IMR-90 (cell line): ENCODE results near the gene RARRES1. TPM values are rescaled to one million over a fixed set of nuclear protein-coding genes. Genes with fewer than 3 reads are reported as not detected.

ENCODE experiments used
- ATAC-seq: fragments of 200-7000 bp; cut with Tn5 transposase; 2 replicates; pipeline ENCODE4 v1.9.1; 2020; ENCODE audit warnings: low read depth, mild to moderate bottlenecking, moderate library complexity
- BruUV-seq: library from RNA; stranded (reverse); fragments of 400-500 nt; replicated peaks from 2 replicates; lab custom pipeline; 2021; lab: Mats Ljungman, UMichigan
- CTCF ChIA-PET: fragments of 300-600 bp; formaldehyde crosslinking; extraction: SDS; loops from one replicate; lab custom pipeline; 2021; ENCODE audit warnings: antibody characterized with exemption; lab: Yijun Ruan, JAX
- POLR2A ChIA-PET: fragments of 300-600 bp; sonication (Branson Sonifier 250); formaldehyde crosslinking; loops from one replicate; lab custom pipeline; 2022; ENCODE audit warnings: antibody characterized with exemption; ENCODE audit not compliant: unreplicated experiment; lab: Charles Lee
- DNase-seq: peaks from one replicate; pipeline ENCODE4 v3.0.0; 2013
- H2AFZ ChIP-seq: replicated peaks from 2 replicates; pipeline ENCODE3; 2013; ENCODE audit warnings: low read length, mild to moderate bottlenecking; ENCODE audit not compliant: poor library complexity
- H2AK5ac ChIP-seq: 2 replicates; pipeline ENCODE4 v1.6.1; 2013; ENCODE audit warnings: low read depth, low read length, inconsistent platforms
- H2AK9ac ChIP-seq: replicated peaks from 2 replicates; pipeline ENCODE3; 2013; ENCODE audit warnings: mild to moderate bottlenecking, low read depth, low read length, moderate library complexity; ENCODE audit not compliant: poor library complexity
- H2BK120ac ChIP-seq: 2 replicates; pipeline ENCODE4 v1.6.1; 2013; ENCODE audit warnings: low read depth, low read length, inconsistent platforms
- H2BK15ac ChIP-seq: 3 replicates; pipeline ENCODE4 v1.6.1; 2013; ENCODE audit warnings: low read depth, low read length, inconsistent platforms
- H2BK20ac ChIP-seq: 2 replicates; pipeline ENCODE4 v1.6.1; 2013; ENCODE audit warnings: low read depth, mild to moderate bottlenecking, inconsistent platforms, low read length, moderate library complexity
- H2BK5ac ChIP-seq: 2 replicates; pipeline ENCODE4 v1.6.1; 2013; ENCODE audit warnings: mild to moderate bottlenecking, low read depth, low read length, inconsistent platforms; ENCODE audit not compliant: poor library complexity, severe bottlenecking
- H3K14ac ChIP-seq: replicated peaks from 2 replicates; pipeline ENCODE4 v1.6.1; 2013; ENCODE audit warnings: low read depth, low read length, inconsistent platforms
- H3K18ac ChIP-seq: 2 replicates; pipeline ENCODE4 v1.6.1; 2013; ENCODE audit warnings: low read depth, low read length, control low read depth
- H3K23ac ChIP-seq: 2 replicates; pipeline ENCODE4 v1.6.1; 2013; ENCODE audit warnings: low read depth, low read length, inconsistent platforms
- H3K27ac ChIP-seq: 2 replicates; pipeline ENCODE4 v1.5.1; 2013; ENCODE audit warnings: mild to moderate bottlenecking, control low read depth, low read length; ENCODE audit not compliant: insufficient read depth
- H3K27me3 ChIP-seq: 2 replicates; pipeline ENCODE4 v1.6.1; 2013; ENCODE audit warnings: low read length; ENCODE audit not compliant: control insufficient read depth, insufficient read depth
- H3K36me3 ChIP-seq: 2 replicates; pipeline ENCODE4 v1.6.1; 2013; ENCODE audit warnings: low read length, mixed read lengths; ENCODE audit not compliant: control insufficient read depth, insufficient read depth
- H3K4ac ChIP-seq: 2 replicates; pipeline ENCODE4 v1.6.1; 2013; ENCODE audit warnings: low read depth, low read length, inconsistent platforms
- H3K4me1 ChIP-seq: 2 replicates; pipeline ENCODE4 v1.6.1; 2013; ENCODE audit warnings: low read length, mixed read lengths; ENCODE audit not compliant: control insufficient read depth, insufficient read depth
- H3K4me2 ChIP-seq: 2 replicates; pipeline ENCODE4 v1.6.1; 2013; ENCODE audit warnings: low read depth, mild to moderate bottlenecking, control low read depth, low read length, moderate library complexity
- H3K4me3 ChIP-seq: 2 replicates; pipeline ENCODE4 v1.5.1; 2013; ENCODE audit warnings: low read depth, mild to moderate bottlenecking, control low read depth, low read length, moderate library complexity; ENCODE audit not compliant: insufficient read depth
- H3K56ac ChIP-seq: 2 replicates; pipeline ENCODE4 v1.6.1; 2013; ENCODE audit warnings: low read length, inconsistent platforms; ENCODE audit not compliant: insufficient read depth; ENCODE audit errors: extremely low read depth
- H3K79me1 ChIP-seq, 2 experiments: 2 replicates each; pipeline ENCODE4 v1.6.1; 2013; ENCODE audit warnings: low read length in 2 of 2, inconsistent platforms in 1 of 2, low read depth in 1 of 2
- H3K9ac ChIP-seq: 2 replicates; pipeline ENCODE4 v1.6.1; 2013; ENCODE audit warnings: low read depth, low read length, control low read depth
- H3K9me1 ChIP-seq: 2 replicates; pipeline ENCODE4 v1.6.1; 2013; ENCODE audit warnings: low read length, inconsistent platforms; ENCODE audit not compliant: insufficient read depth
- H3K9me3 ChIP-seq: 2 replicates; pipeline ENCODE4 v1.6.1; 2013; ENCODE audit warnings: low read length; ENCODE audit not compliant: control insufficient read depth, insufficient read depth
- H4K20me1 ChIP-seq: 2 replicates; pipeline ENCODE4 v1.6.1; 2013; ENCODE audit warnings: low read length, inconsistent platforms; ENCODE audit not compliant: insufficient read depth
- H4K5ac ChIP-seq: 2 replicates; pipeline ENCODE4 v1.6.1; 2013; ENCODE audit warnings: mild to moderate bottlenecking, low read depth, low read length, control low read depth
- H4K8ac ChIP-seq, 2 experiments: 2 replicates each; pipeline ENCODE4 v1.6.1; 2013; ENCODE audit warnings: low read depth in 2 of 2, low read length in 2 of 2, control low read depth in 1 of 2, inconsistent platforms in 1 of 2
- H4K91ac ChIP-seq: 2 replicates; pipeline ENCODE4 v1.6.1; 2013; ENCODE audit warnings: low read depth, low read length, inconsistent platforms; ENCODE audit not compliant: insufficient read depth
- BHLHE40 ChIP-seq: fragments of 150-350 bp; IDR thresholded peaks from 2 replicates; pipeline ENCODE4 v1.6.1; 2016; ENCODE audit warnings: mild to moderate bottlenecking, low read depth, low read length
- CEBPB ChIP-seq: IDR thresholded peaks from 2 replicates; pipeline ENCODE4 v1.6.1; 2012; ENCODE audit warnings: low read depth, low read length, improper control_type of control experiment
- CHD1 ChIP-seq: IDR thresholded peaks from 2 replicates; pipeline ENCODE4 v1.6.1; 2012; ENCODE audit warnings: low read depth, low read length, improper control_type of control experiment
- ELK1 ChIP-seq: fragments of 150-350 bp; IDR thresholded peaks from 2 replicates; pipeline ENCODE4 v1.6.1; 2016; ENCODE audit warnings: low read depth, mild to moderate bottlenecking, low read length, moderate library complexity, borderline replicate concordance
- FOS ChIP-seq: fragments of 150-350 bp; IDR thresholded peaks from 2 replicates; pipeline ENCODE4 v1.6.1; 2016; ENCODE audit warnings: low read depth, low read length
- MAFK ChIP-seq: IDR thresholded peaks from 2 replicates; pipeline ENCODE4 v1.6.1; 2012; ENCODE audit warnings: low read depth, low read length, improper control_type of control experiment
- MAZ ChIP-seq: IDR thresholded peaks from 2 replicates; pipeline ENCODE4 v1.6.1; 2012; ENCODE audit warnings: low read depth, mild to moderate bottlenecking, low read length, improper control_type of control experiment, moderate library complexity, borderline replicate concordance
- MXI1 ChIP-seq: IDR thresholded peaks from 2 replicates; pipeline ENCODE4 v1.6.1; 2012; ENCODE audit warnings: low read depth, mild to moderate bottlenecking, low read length, moderate library complexity, borderline replicate concordance
- NFE2L2 ChIP-seq: fragments of 150-350 bp; IDR thresholded peaks from 2 replicates; pipeline ENCODE4 v1.6.1; 2016; ENCODE audit warnings: low read depth, mild to moderate bottlenecking, low read length
- POLR2A ChIP-seq: IDR thresholded peaks from 2 replicates; pipeline ENCODE4 v1.6.1; 2012; ENCODE audit warnings: mild to moderate bottlenecking, low read depth, low read length
- RAD21 ChIP-seq: IDR thresholded peaks from 2 replicates; pipeline ENCODE4 v1.6.1; 2012; ENCODE audit warnings: low read length, improper control_type of control experiment
- RCOR1 ChIP-seq: IDR thresholded peaks from 2 replicates; pipeline ENCODE4 v1.6.1; 2012; ENCODE audit warnings: mild to moderate bottlenecking, low read length, improper control_type of control experiment; ENCODE audit not compliant: insufficient replicate concordance
- RFX5 ChIP-seq: IDR thresholded peaks from 2 replicates; pipeline ENCODE4 v1.8.0; 2012; ENCODE audit warnings: low read depth, mild to moderate bottlenecking, low read length, moderate library complexity
- SMC3 ChIP-seq: fragments of 150-350 bp; IDR thresholded peaks from 2 replicates; pipeline ENCODE4 v1.6.1; 2016; ENCODE audit warnings: low read depth, mild to moderate bottlenecking, antibody characterized with exemption, low read length, moderate library complexity
- USF2 ChIP-seq: fragments of 150-350 bp; IDR thresholded peaks from 2 replicates; pipeline ENCODE4 v1.6.1; 2017; ENCODE audit warnings: mild to moderate bottlenecking, antibody characterized with exemption, low read length, low read depth
- WGBS, 2 experiments: methylation state at CpG; one replicate each; pipeline versions ENCODE4 v1.1.5 to v1.1.7; 2013; ENCODE audit warnings: missing lambda C conversion rate in 2 of 2; ENCODE audit not compliant: insufficient read length in 1 of 2; ENCODE audit errors: extremely low coverage in 2 of 2; 5-methylcytosine and 5-hydroxymethylcytosine counted together
- dilution Hi-C: fragments of 300-500 bp; cut with HindIII; formaldehyde crosslinking; loops from one replicate; pipeline ENCODE4 v1.14.3; 2018; ENCODE audit warnings: low sequenced_read_pairs; ENCODE audit not compliant: unreplicated experiment
- in situ Hi-C: fragments of 300-500 bp; cut with MboI; formaldehyde crosslinking; loops from 3 replicates; pipeline ENCODE4 v1.14.3; 2019; ENCODE audit warnings: low sequenced_read_pairs, inconsistent platforms, mixed read lengths
- intact Hi-C: fragments of 100-400 bp; cut with micrococcal nuclease; formaldehyde crosslinking; loops from 2 replicates; pipeline ENCODE4 v1.10.0; 2022
- polyA plus RNA-seq, 3 experiments: library from polyadenylated mRNA; depleted of rRNA; stranded (reverse); fragments of >200 nt; gene quantifications; 2 replicates each; pipeline ENCODE4 v1.2.3, GENCODE V29; 2012; ENCODE audit warnings: low replicate concordance in 1 of 3
- total RNA-seq: library from RNA; depleted of rRNA; stranded (reverse); fragments of >200 nt; gene quantifications from 2 replicates; pipeline ENCODE4 v1.2.3, GENCODE V29; 2012
- TF ChIP-seq, protein P1 (sequence below): conservative IDR thresholded peaks from 2 replicates; pipeline ENCODE4 v1.5.1; 2012; ENCODE audit warnings: mild to moderate bottlenecking, low read depth, low read length, improper control_type of control experiment

Gene RARRES1
- total and polyA plus RNA-seq, 2 of the 4 experiments (the other 2 are of a cell fraction) = 0.90 to 3.0 TPM

DNA sequence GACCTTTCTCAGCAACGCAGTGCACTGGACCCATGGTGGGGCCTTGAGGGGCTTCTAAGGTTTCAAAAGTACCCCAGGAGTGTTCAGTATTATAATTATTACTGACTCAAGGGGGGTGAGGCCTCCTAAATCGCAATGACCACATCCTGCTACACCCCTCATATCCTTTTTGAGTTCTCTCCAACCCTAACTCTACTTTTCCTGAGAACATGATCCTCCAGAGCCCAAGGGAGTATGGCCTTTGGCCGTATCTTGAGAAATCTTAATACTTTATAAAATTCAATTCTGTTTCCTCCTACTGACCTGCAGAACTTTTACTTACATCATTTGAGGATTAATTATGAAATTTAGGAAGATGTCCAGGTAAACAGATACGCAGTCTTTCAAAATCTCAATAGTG is 30.4 kb upstream of the RARRES1 start:
- no peak overlapping the region for H4K91ac ChIP-seq
- WGBS, 2 experiments = no CpG with 5 or more reads among the region's 4 CpGs
- H2AFZ ChIP-seq = no peak overlapping the region
- in situ Hi-C loops (no loop called here), dilution Hi-C loops (no loop called here), intact Hi-C loops (no loop called here)
- H2AK5ac ChIP-seq = no peak overlapping the region
- POLR2A ChIA-PET = no interaction called here
- H3K79me1 ChIP-seq = no peaks in the 10 kb centered on the region; a peak in 1 of 4 replicates
- H3K9ac ChIP-seq = no peak overlapping the region
- no peaks in the 10 kb centered on the region for H3K9me1 ChIP-seq
- no peak overlapping the region for H2BK15ac ChIP-seq
- no peaks in the 10 kb centered on the region for H4K20me1 ChIP-seq
- H2AK9ac ChIP-seq = no peak overlapping the region
- H2BK120ac ChIP-seq = no peak overlapping the region
- H3K56ac ChIP-seq = no peak overlapping the region
- H3K4me3 ChIP-seq = no peak overlapping the region
- H4K8ac ChIP-seq = no peak overlapping the region
- H3K4me2 ChIP-seq = no peak overlapping the region
- no peak overlapping the region for H3K27ac ChIP-seq
- no peak for ATAC-seq
- H4K5ac ChIP-seq = no peak overlapping the region
- no peak overlapping the region for H2BK5ac ChIP-seq
- TF ChIP-seq USF2 (no peak), BHLHE40 (no peak), ELK1 (no peak), NFE2L2 (no peak), RCOR1 (no peak), CHD1 (no peak), POLR2A (no peak), MAFK (no peak), SMC3 (no peak), RFX5 (no peak), CEBPB (no peak), MAZ (no peak), RAD21 (no peak), FOS (no peak), MXI1 (no peak)
- TF ChIP-seq, protein P1, sequence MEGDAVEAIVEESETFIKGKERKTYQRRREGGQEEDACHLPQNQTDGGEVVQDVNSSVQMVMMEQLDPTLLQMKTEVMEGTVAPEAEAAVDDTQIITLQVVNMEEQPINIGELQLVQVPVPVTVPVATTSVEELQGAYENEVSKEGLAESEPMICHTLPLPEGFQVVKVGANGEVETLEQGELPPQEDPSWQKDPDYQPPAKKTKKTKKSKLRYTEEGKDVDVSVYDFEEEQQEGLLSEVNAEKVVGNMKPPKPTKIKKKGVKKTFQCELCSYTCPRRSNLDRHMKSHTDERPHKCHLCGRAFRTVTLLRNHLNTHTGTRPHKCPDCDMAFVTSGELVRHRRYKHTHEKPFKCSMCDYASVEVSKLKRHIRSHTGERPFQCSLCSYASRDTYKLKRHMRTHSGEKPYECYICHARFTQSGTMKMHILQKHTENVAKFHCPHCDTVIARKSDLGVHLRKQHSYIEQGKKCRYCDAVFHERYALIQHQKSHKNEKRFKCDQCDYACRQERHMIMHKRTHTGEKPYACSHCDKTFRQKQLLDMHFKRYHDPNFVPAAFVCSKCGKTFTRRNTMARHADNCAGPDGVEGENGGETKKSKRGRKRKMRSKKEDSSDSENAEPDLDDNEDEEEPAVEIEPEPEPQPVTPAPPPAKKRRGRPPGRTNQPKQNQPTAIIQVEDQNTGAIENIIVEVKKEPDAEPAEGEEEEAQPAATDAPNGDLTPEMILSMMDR = no peak
- no peak overlapping the region for H2BK20ac ChIP-seq
- no peak for DNase-seq
- H3K4me1 ChIP-seq = peaks cover 4% of the 10 kb centered on the region
- H3K23ac ChIP-seq = no peak overlapping the region
- H3K4ac ChIP-seq = no peak overlapping the region
- H3K18ac ChIP-seq = no peak overlapping the region
- H3K9me3 ChIP-seq = no peaks in the 10 kb centered on the region
- H3K27me3 ChIP-seq = no peaks in the 10 kb centered on the region
- no TSS peak for BruUV-seq
- no peaks in the 10 kb centered on the region for H3K36me3 ChIP-seq
- H3K14ac ChIP-seq = no peak overlapping the region
- CTCF ChIA-PET = no interaction called here
